GM10266 (cell line): ENCODE results near the gene RER1.

Source experiments
- DNase-seq: peaks from one replicate; pipeline ENCODE4 v3.0.0; 2012; ENCODE audit errors: extremely low spot score
- CTCF ChIP-seq: IDR thresholded peaks from 2 replicates; pipeline ENCODE4 v1.5.1; 2012; ENCODE audit warnings: mild to moderate bottlenecking, low read depth; ENCODE audit not compliant: control insufficient read depth, insufficient read depth; ENCODE audit errors: missing control alignments

Gene RER1

GRCh38 chr1:2375923-2376260 lies 15.7 kb upstream of the RER1 start:
- DNase-seq: no peak
- no peak for TF ChIP-seq CTCF

GRCh38 chr1:2376261-2376741 lies 15.3 kb upstream of the RER1 start:
- no peak for TF ChIP-seq CTCF
- no peak for DNase-seq

- DNase-seq: no peak
- no peak for TF ChIP-seq CTCF
Observed at GRCh38 chr1:2376931-2377672, 14.5 kb upstream of the RER1 start.

GRCh38 chr1:2377751-2378440 lies 13.7 kb upstream of the RER1 start:
- TF ChIP-seq CTCF: no peak
- DNase-seq: no peak

GRCh38 chr1:2378441-2378851 lies 13.2 kb upstream of the RER1 start:
- TF ChIP-seq CTCF: no peak
- DNase-seq: no peak

- no peak for DNase-seq
- no peak for TF ChIP-seq CTCF
Observed at GRCh38 chr1:2378956-2379732, 12.5 kb upstream of the RER1 start.
